GM12873 (cell line): ENCODE data around the gene PLXND1.

Experiments used
- TF ChIP-seq, protein P1 (sequence below): IDR thresholded peaks from 2 replicates; pipeline ENCODE4 v1.5.1; 2012; ENCODE audit warnings: low read depth, mild to moderate bottlenecking, moderate library complexity, low read length, control low read depth; ENCODE audit not compliant: insufficient read depth; ENCODE audit errors: missing control alignments

The PLXND1 gene

GRCh38 chr3:129507181-129507831 is 99.2 kb downstream of the PLXND1 start:
- TF ChIP-seq, protein P1, sequence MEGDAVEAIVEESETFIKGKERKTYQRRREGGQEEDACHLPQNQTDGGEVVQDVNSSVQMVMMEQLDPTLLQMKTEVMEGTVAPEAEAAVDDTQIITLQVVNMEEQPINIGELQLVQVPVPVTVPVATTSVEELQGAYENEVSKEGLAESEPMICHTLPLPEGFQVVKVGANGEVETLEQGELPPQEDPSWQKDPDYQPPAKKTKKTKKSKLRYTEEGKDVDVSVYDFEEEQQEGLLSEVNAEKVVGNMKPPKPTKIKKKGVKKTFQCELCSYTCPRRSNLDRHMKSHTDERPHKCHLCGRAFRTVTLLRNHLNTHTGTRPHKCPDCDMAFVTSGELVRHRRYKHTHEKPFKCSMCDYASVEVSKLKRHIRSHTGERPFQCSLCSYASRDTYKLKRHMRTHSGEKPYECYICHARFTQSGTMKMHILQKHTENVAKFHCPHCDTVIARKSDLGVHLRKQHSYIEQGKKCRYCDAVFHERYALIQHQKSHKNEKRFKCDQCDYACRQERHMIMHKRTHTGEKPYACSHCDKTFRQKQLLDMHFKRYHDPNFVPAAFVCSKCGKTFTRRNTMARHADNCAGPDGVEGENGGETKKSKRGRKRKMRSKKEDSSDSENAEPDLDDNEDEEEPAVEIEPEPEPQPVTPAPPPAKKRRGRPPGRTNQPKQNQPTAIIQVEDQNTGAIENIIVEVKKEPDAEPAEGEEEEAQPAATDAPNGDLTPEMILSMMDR, result no peak

DNA sequence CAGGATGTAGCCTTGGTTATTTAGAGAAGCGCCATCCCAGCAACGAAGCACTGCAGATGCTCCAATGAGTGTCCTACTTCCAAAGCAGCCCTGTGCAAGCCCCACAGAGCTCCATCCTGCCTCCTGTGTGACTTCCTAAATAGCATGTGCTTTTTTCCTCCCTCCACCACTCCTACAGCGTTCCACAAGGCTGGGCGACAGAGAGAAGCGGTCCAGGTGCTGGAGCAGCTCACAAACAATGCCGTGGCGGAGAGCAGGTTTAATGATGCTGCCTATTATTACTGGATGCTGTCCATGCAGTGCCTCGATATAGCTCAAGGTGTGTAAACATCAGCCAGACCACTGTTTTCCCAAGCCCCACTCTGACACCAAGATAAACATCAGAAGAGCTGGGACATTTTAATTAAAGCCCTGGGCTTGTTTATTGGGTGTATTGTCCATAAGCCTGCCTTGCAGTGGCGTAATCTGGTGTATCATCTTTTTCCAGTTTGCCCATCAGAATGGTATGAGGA is 100.2 kb downstream of the PLXND1 start:
- TF ChIP-seq, protein P1, result no peak

GRCh38 chr3:129505341-129505740 is 101.1 kb downstream of the PLXND1 start:
- TF ChIP-seq, protein P1, result no peak
